ENCODE data around the gene WDR90. TPM values are rescaled to one million over a fixed set of nuclear protein-coding genes. Genes with fewer than 3 reads are reported as not detected.

WDR90 gene
- total and polyA plus RNA-seq, 2 experiments from 2014 or later: 26.5 to 32.3 TPM

GRCh38 chr16:662095-662494, 12.9 kb downstream of the WDR90 start:
- H3K27ac ChIP-seq: no peak overlapping the region
- no peak overlapping the region for H3K4me3 ChIP-seq
- no peaks in the 10 kb centered on the region for H3K4me1 ChIP-seq (ENCODE audit: low read depth)
- DNase-seq (ENCODE audit: low read depth in 1 of 2, low spot score in 1 of 2): no peak
- H3K27me3 ChIP-seq: no peaks in the 10 kb centered on the region
- H3K36me3 ChIP-seq: no peaks in the 10 kb centered on the region
- TF ChIP-seq CTCF (IDR thresholded peaks at IDR 0.05; ENCODE audit: low read depth, low read length): no peak
- no peaks in the 10 kb centered on the region for H3K9me3 ChIP-seq (ENCODE audit: low read depth)

- Histone ChIP-seq H3K4me3 (no peak overlapping the region), H3K9me3 (ENCODE audit: low read depth) (no peaks in the 10 kb centered on the region), H3K4me1 (ENCODE audit: low read depth) (no peaks in the 10 kb centered on the region), H3K27ac (no peak overlapping the region), H3K36me3 (no peaks in the 10 kb centered on the region), H3K27me3 (no peaks in the 10 kb centered on the region)
- DNase-seq (ENCODE audit: low read depth in 1 of 2, low spot score in 1 of 2): no peak
- no peak for TF ChIP-seq CTCF (IDR thresholded peaks at IDR 0.05; ENCODE audit: low read depth, low read length)
Observed at GRCh38 chr16:662597-662996, 13.4 kb downstream of the WDR90 start.

- no peak for DNase-seq (ENCODE audit: low read depth in 1 of 2, low spot score in 1 of 2)
- Histone ChIP-seq H3K9me3 (ENCODE audit: low read depth) (no peaks in the 10 kb centered on the region), H3K4me3 (no peak overlapping the region), H3K4me1 (ENCODE audit: low read depth) (no peaks in the 10 kb centered on the region), H3K27ac (no peak overlapping the region), H3K36me3 (peaks cover 22% of the 10 kb centered on the region), H3K27me3 (no peaks in the 10 kb centered on the region)
- no peak for TF ChIP-seq CTCF (IDR thresholded peaks at IDR 0.05; ENCODE audit: low read depth, low read length)
Observed at GRCh38 chr16:666572-666971, 17.4 kb downstream of the WDR90 start.

GRCh38 chr16:667113-667779, 18.1 kb downstream of the WDR90 start:
- H3K4me1 ChIP-seq (ENCODE audit: low read depth): no peaks in the 10 kb centered on the region
- no peak for DNase-seq (ENCODE audit: low read depth in 1 of 2, low spot score in 1 of 2)
- no peak for TF ChIP-seq CTCF (IDR thresholded peaks at IDR 0.05; ENCODE audit: low read depth, low read length)
- H3K9me3 ChIP-seq (ENCODE audit: low read depth): no peaks in the 10 kb centered on the region
- H3K36me3 ChIP-seq: peaks cover 27% of the 10 kb centered on the region
- H3K4me3 ChIP-seq: no peak overlapping the region
- H3K27ac ChIP-seq: no peak overlapping the region
- H3K27me3 ChIP-seq: no peaks in the 10 kb centered on the region

- Histone ChIP-seq H3K27me3 (no peaks in the 10 kb centered on the region), H3K4me3 (peak within 1 kb of the TSS; percentile 85), H3K9me3 (ENCODE audit: low read depth) (no peaks in the 10 kb centered on the region), H3K4me1 (ENCODE audit: low read depth) (no peaks in the 10 kb centered on the region), H3K27ac (peak within 1 kb of the TSS; percentile 44), H3K36me3 (peaks cover 34% of the 10 kb centered on the region)
- TF ChIP-seq CTCF (IDR thresholded peaks at IDR 0.05; ENCODE audit: low read depth, low read length): peak; percentile 67
- peak; percentile 94 to 96 for DNase-seq (ENCODE audit: low read depth in 1 of 2, low spot score in 1 of 2)
Observed at GRCh38 chr16:667780-668518, 18.8 kb downstream of the WDR90 start, which contains the start of gene RHOT2. TSS of gene RHOT2 (plus strand) at chr16:668132. CDS start at chr16:668200, 68 bp downstream.

Data from cardiac muscle cell (in vitro differentiated cells and primary cell).